DND-41 (cell line): ENCODE measurements around the gene ATP2B3.

Experiments used
- ATAC-seq: fragments of 200-7000 bp; cut with Tn5 transposase; 3 replicates; pipeline ENCODE4 v1.9.1; 2021; ENCODE audit warnings: low read depth; ENCODE audit not compliant: insufficient read depth
- DNase-seq: peaks from one replicate; pipeline ENCODE4 v3.0.0-alpha.2; 2020
- H2AFZ ChIP-seq: 2 replicates; pipeline ENCODE4 v1.6.0; 2012; ENCODE audit warnings: low read depth, low read length
- H3K27ac ChIP-seq: 2 replicates; pipeline ENCODE4 v1.5.1; 2012; ENCODE audit warnings: low read length, inconsistent platforms
- H3K27me3 ChIP-seq: fragments of 200-600 bp; sonication (generic); 2 replicates; pipeline ENCODE4 v1.6.0; 2012; ENCODE audit warnings: low read length, mild to moderate bottlenecking, inconsistent platforms; ENCODE audit not compliant: insufficient read depth, poor library complexity
- H3K36me3 ChIP-seq: 2 replicates; pipeline ENCODE4 v1.5.1; 2012; ENCODE audit warnings: low read length, inconsistent platforms; ENCODE audit not compliant: insufficient read depth
- H3K4me1 ChIP-seq: 2 replicates; pipeline ENCODE4 v1.5.1; 2012; ENCODE audit warnings: mild to moderate bottlenecking, low read length; ENCODE audit not compliant: insufficient read depth
- H3K4me2 ChIP-seq: 2 replicates; pipeline ENCODE4 v1.6.0; 2012; ENCODE audit warnings: mild to moderate bottlenecking, moderate library complexity, low read length, inconsistent platforms; ENCODE audit not compliant: insufficient read depth
- H3K4me3 ChIP-seq, 2 experiments: fragments of 200-600 bp in 1 of 2; shearing (Covaris generic) in 1 of 2; 2 replicates each; pipeline ENCODE4 v1.5.1; 2012 to 2016; ENCODE audit warnings: inconsistent platforms in 2 of 2, low read length in 2 of 2, mild to moderate bottlenecking in 2 of 2, low read depth in 1 of 2, moderate library complexity in 1 of 2
- H3K79me2 ChIP-seq: 2 replicates; pipeline ENCODE4 v1.6.0; 2012; ENCODE audit warnings: low read length, inconsistent platforms; ENCODE audit not compliant: insufficient read depth
- H3K9ac ChIP-seq: 2 replicates; pipeline ENCODE4 v1.6.0; 2012; ENCODE audit warnings: low read depth, mild to moderate bottlenecking, inconsistent platforms, low read length, moderate library complexity
- H3K9me3 ChIP-seq: 2 replicates; pipeline ENCODE4 v1.5.1; 2012; ENCODE audit warnings: low read length, moderate library complexity, mild to moderate bottlenecking, inconsistent platforms; ENCODE audit not compliant: insufficient read depth, severe bottlenecking
- H4K20me1 ChIP-seq: 2 replicates; pipeline ENCODE4 v1.6.0; 2012; ENCODE audit warnings: low read length; ENCODE audit not compliant: insufficient read depth
- CTCF ChIP-seq: IDR thresholded peaks from 2 replicates; pipeline ENCODE4 v1.5.1; 2012; ENCODE audit warnings: borderline replicate concordance, low read length, moderate library complexity, mild to moderate bottlenecking; ENCODE audit not compliant: poor library complexity, severe bottlenecking; ENCODE audit errors: extremely low read depth
- EZH2 ChIP-seq: IDR thresholded peaks from 3 replicates; pipeline ENCODE4 v1.6.1; 2012; ENCODE audit warnings: borderline replicate concordance, low read depth, mild to moderate bottlenecking, moderate library complexity, low read length, inconsistent platforms; ENCODE audit not compliant: severe bottlenecking

Gene ATP2B3

GRCh38 chrX:153592966-153593688 lies 75.7 kb downstream of the ATP2B3 start:
- Histone ChIP-seq H3K27ac (no peak overlapping the region), H3K79me2 (peaks cover 18% of the 10 kb centered on the region), H3K4me1 (peaks cover 13% of the 10 kb centered on the region), H3K9me3 (no peaks in the 10 kb centered on the region), H3K27me3 (no peaks in the 10 kb centered on the region), H4K20me1 (peaks cover 18% of the 10 kb centered on the region; the same call in 1 of the 2 replicates), H3K4me3 (no peak overlapping the region), H3K4me2 (no peak overlapping the region), H3K9ac (no peak overlapping the region), H3K36me3 (peaks cover 64% of the 10 kb centered on the region), H2AFZ (no peak overlapping the region)
- ATAC-seq, result no peak
- no peak for TF ChIP-seq EZH2
- no peak for TF ChIP-seq CTCF
- no peak for DNase-seq

- Histone ChIP-seq H3K9me3 (no peaks in the 10 kb centered on the region), H3K9ac (no peak overlapping the region), H3K27me3 (no peaks in the 10 kb centered on the region), H3K27ac (no peak overlapping the region), H3K4me1 (peaks cover 16% of the 10 kb centered on the region), H3K4me2 (no peak overlapping the region), H3K79me2 (peaks cover 24% of the 10 kb centered on the region), H4K20me1 (peaks cover 18% of the 10 kb centered on the region; the same call in 1 of the 2 replicates), H2AFZ (no peak overlapping the region), H3K36me3 (peaks cover 56% of the 10 kb centered on the region), H3K4me3 (no peak overlapping the region)
- TF ChIP-seq CTCF, result no peak
- TF ChIP-seq EZH2, result no peak
- no peak for ATAC-seq
- DNase-seq, result no peak
Measured at GRCh38 chrX:153593811-153594500, 76.5 kb downstream of the ATP2B3 start.

GRCh38 chrX:153595387-153595786 lies 77.9 kb downstream of the ATP2B3 start:
- ATAC-seq (no peak), DNase-seq (no peak)
- Histone ChIP-seq H3K4me1 (peaks cover 24% of the 10 kb centered on the region), H3K36me3 (peaks cover 50% of the 10 kb centered on the region), H3K79me2 (peaks cover 24% of the 10 kb centered on the region), H3K27ac (no peak overlapping the region), H3K9ac (no peak overlapping the region), H3K9me3 (no peaks in the 10 kb centered on the region), H4K20me1 (peaks cover 18% of the 10 kb centered on the region; the same call in 1 of the 2 replicates), H3K27me3 (no peaks in the 10 kb centered on the region), H3K4me2 (no peak overlapping the region), H3K4me3 (no peak overlapping the region), H2AFZ (no peak overlapping the region)
- no peak for TF ChIP-seq CTCF
- TF ChIP-seq EZH2, result no peak
